HepG2 (cell line): ENCODE results near the gene PPP4C. TPM values are rescaled to one million over a fixed set of nuclear protein-coding genes. Genes with fewer than 3 reads are reported as not detected.

ENCODE experiments used
- ARNT2 ChIP-seq: sonication (generic); formaldehyde crosslinking; IDR thresholded peaks from 2 replicates; pipeline ENCODE4 v1.8.0; 2022; ENCODE audit warnings: mild to moderate bottlenecking, low read depth, missing genetic modification reagents, moderate library complexity
- FOXC1 ChIP-seq: sonication (generic); formaldehyde crosslinking; IDR thresholded peaks from 2 replicates; pipeline ENCODE4 v1.8.0; 2022; ENCODE audit warnings: mild to moderate bottlenecking, missing genetic modification reagents, borderline replicate concordance
- FOXK2 ChIP-seq: fragments of 450-650 bp; IDR thresholded peaks from 2 replicates; pipeline ENCODE4 v1.6.1; 2016
- NAIF1 ChIP-seq: sonication (generic); formaldehyde crosslinking; IDR thresholded peaks from 2 replicates; pipeline ENCODE4 v1.5.0; 2020; ENCODE audit warnings: mild to moderate bottlenecking, missing genetic modification reagents, borderline replicate concordance
- NR1H2 ChIP-seq: sonication (generic); formaldehyde crosslinking; IDR thresholded peaks from 2 replicates; pipeline ENCODE4 v1.8.1; 2022; ENCODE audit warnings: low read depth, missing genetic modification reagents, borderline replicate concordance
- RARA ChIP-seq: IDR thresholded peaks from 2 replicates; pipeline ENCODE4 v1.6.1; 2016; ENCODE audit warnings: missing genetic modification reagents, missing compliant biosample characterization
- RERE ChIP-seq: IDR thresholded peaks from 2 replicates; pipeline ENCODE4 v1.6.1; 2016; ENCODE audit warnings: low read depth, missing genetic modification reagents, missing compliant biosample characterization
- SATB2 ChIP-seq: sonication (generic); formaldehyde crosslinking; IDR thresholded peaks from 2 replicates; pipeline ENCODE4 v1.5.0; 2020; ENCODE audit warnings: missing genetic modification reagents
- SIN3A ChIP-seq: IDR thresholded peaks from 2 replicates; pipeline ENCODE4 v1.6.1; 2011; ENCODE audit warnings: low read depth, mild to moderate bottlenecking, control low read depth, low read length, borderline replicate concordance
- THAP9 ChIP-seq: sonication (generic); formaldehyde crosslinking; IDR thresholded peaks from 2 replicates; pipeline ENCODE4; 2020; ENCODE audit warnings: missing genetic modification reagents, mild to moderate bottlenecking, borderline replicate concordance
- ZC3H13 ChIP-seq: sonication (generic); formaldehyde crosslinking; IDR thresholded peaks from 2 replicates; pipeline ENCODE4 v1.8.1; 2023; ENCODE audit warnings: mild to moderate bottlenecking, missing genetic modification reagents, moderate library complexity
- ZNF12 ChIP-seq: sonication (generic); formaldehyde crosslinking; IDR thresholded peaks from 2 replicates; pipeline ENCODE4 v1.5.0; 2020; ENCODE audit warnings: missing genetic modification reagents
- ZNF501 ChIP-seq: sonication (generic); formaldehyde crosslinking; IDR thresholded peaks from 2 replicates; pipeline ENCODE4 v1.5.1; 2020; ENCODE audit warnings: mild to moderate bottlenecking, moderate library complexity, missing genetic modification reagents
- ZNF546 ChIP-seq: sonication (generic); formaldehyde crosslinking; conservative IDR thresholded peaks from 2 replicates; pipeline ENCODE4 v1.8.1; 2023; ENCODE audit warnings: mild to moderate bottlenecking, missing genetic modification reagents
- ZNF704 ChIP-seq: sonication (generic); formaldehyde crosslinking; IDR thresholded peaks from 2 replicates; pipeline ENCODE4 v1.8.1; 2023; ENCODE audit warnings: mild to moderate bottlenecking, inconsistent platforms, moderate library complexity, missing genetic modification reagents, borderline replicate concordance
- ZNF782 ChIP-seq: sonication (generic); formaldehyde crosslinking; IDR thresholded peaks from 2 replicates; pipeline ENCODE4 v1.4.0; 2020; ENCODE audit warnings: missing genetic modification reagents, mild to moderate bottlenecking, borderline replicate concordance
- ZNF839 ChIP-seq: sonication (generic); formaldehyde crosslinking; IDR thresholded peaks from 2 replicates; pipeline ENCODE4 v1.4.0; 2020; ENCODE audit warnings: missing genetic modification reagents, mild to moderate bottlenecking, borderline replicate concordance
- ZNF883 ChIP-seq: sonication (generic); formaldehyde crosslinking; IDR thresholded peaks from 2 replicates; pipeline ENCODE4 v1.5.1; 2020; ENCODE audit warnings: mild to moderate bottlenecking, missing genetic modification reagents; ENCODE audit errors: not compliant biosample characterization
- ZSCAN25 ChIP-seq: sonication (generic); formaldehyde crosslinking; IDR thresholded peaks from 2 replicates; pipeline ENCODE4 v1.8.0; 2022; ENCODE audit warnings: mild to moderate bottlenecking, missing genetic modification reagents
- polyA plus RNA-seq, 8 experiments: library from polyadenylated mRNA; depleted of rRNA in 3 of 8; stranded (reverse) in 7 of 8; unstranded in 1 of 8; fragments of >200 nt; fragmentation: Illumina TruSeq in 4 of 8; extraction: Trizol in 4 of 8; gene quantifications; 2 replicates each; pipeline versions ENCODE4 v1.2.1 to v1.2.3, GENCODE V29; 2011 to 2016; ENCODE audit warnings: low read depth in 4 of 8, missing spikeins in 1 of 8, mixed read lengths in 1 of 8; ENCODE audit not compliant: insufficient read depth in 1 of 8
- total RNA-seq, 5 experiments: library from RNA; depleted of rRNA; stranded (reverse); fragments of >200 nt; fragmentation: Illumina TruSeq; extraction: Trizol; gene quantifications; 2 replicates each; pipeline ENCODE4 v1.2.3, GENCODE V29; 2016; ENCODE audit warnings: low read depth in 1 of 5

PPP4C gene
- total and polyA plus RNA-seq, 2 of the 13 experiments (the other 11 are each of a cell fraction or from before 2014, with no cell fraction given): 176 to 220 TPM

DNA sequence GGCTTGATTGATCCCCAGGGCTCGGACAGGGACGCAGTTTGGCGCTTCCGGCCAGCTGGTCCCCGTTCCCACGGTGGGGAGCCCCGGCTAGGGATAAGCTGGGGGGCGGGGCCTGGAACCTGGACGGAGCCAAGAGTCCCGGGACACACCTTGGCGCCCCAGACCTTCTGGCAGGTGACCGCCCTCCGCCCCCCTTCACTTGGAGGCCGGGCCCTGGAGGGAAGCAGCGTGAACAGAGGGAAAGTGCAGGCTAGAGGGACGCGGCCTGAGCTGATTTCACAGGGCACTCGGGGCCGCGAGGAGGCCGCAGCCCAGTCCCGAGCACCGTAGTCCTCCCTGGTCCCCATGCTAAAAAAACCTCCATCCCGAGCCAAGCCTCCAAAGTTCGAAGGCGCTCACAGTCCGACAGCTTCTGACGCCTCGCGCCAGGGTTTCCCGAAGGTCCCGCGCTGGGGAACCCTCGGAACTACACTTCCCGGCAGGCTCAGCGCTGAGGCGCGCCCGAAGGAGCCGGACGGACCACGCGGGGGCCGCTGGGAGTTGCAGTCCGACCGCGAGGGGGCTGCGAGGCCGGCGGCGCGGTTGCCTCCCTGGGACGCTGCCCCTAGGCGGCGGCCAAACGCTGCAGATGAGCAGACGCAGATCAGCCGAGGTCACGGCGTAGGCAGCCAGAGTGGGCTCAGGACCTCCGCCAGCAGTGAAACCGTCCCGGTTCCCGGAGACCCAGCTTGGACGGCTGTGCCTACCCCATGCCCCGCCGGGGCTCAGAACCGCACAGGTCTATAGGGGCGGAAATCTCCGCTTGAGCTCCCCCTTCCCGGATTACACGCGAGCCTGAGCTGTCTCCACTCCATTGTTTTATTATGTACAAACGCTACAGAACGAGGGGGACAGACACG is 15.9 kb downstream of the PPP4C start, which contains the start of gene TBX6 (continued):
- no peak for TF ChIP-seq NAIF1 (CRISPR knock-in tag)
- no peak for TF ChIP-seq ZNF839 (CRISPR knock-in tag)
- peak; percentile 57; the same call in 1 of the 2 replicates for TF ChIP-seq THAP9 (CRISPR knock-in tag)
- peak; percentile 91 for TF ChIP-seq SATB2 (CRISPR knock-in tag)
- TF ChIP-seq ZNF501 (CRISPR knock-in tag): peak; percentile 98
- TF ChIP-seq ARNT2 (CRISPR knock-in tag): peak; percentile 78; the same call in 1 of the 2 replicates
- no peak for TF ChIP-seq NR1H2 (CRISPR knock-in tag)
- TF ChIP-seq SIN3A: peak; percentile 75; the same call in 1 of the 2 replicates
- TF ChIP-seq FOXC1 (CRISPR knock-in tag): peak; percentile 0; the same call in 1 of the 2 replicates
- TF ChIP-seq ZNF704 (CRISPR knock-in tag): no peak; the same call in 1 of the 2 replicates
- no peak for TF ChIP-seq ZNF782 (CRISPR knock-in tag)
- no peak for TF ChIP-seq FOXK2
- TF ChIP-seq ZNF546 (CRISPR knock-in tag): 0 out of 2 replicates have a peak, but pooled peaks have one; percentile 16
- peak; percentile 32; the same call in 1 of the 2 replicates for TF ChIP-seq RARA (CRISPR knock-in tag)
- peak; percentile 87 for TF ChIP-seq ZNF883 (CRISPR knock-in tag)
- no peak for TF ChIP-seq ZNF12
- no peak; the same call in 1 of the 2 replicates for TF ChIP-seq RERE (CRISPR knock-in tag)
- peak; percentile 92 for TF ChIP-seq ZC3H13
- TF ChIP-seq ZSCAN25 (CRISPR knock-in tag): peak; percentile 83; the same call in 1 of the 2 replicates
